Thymus (tissue), 11 donors: Measurements from ENCODE around the gene ELANE. TPM values are rescaled to one million over a fixed set of nuclear protein-coding genes. Genes with fewer than 3 reads are reported as not detected.
"Not testable (repeated sequence)": the region's sequence is repeated elsewhere in the genome, so short reads cannot be mapped to it uniquely, and the experiment has no call there.

Experiments
- DNase-seq, 9 donors: peaks; one replicate each; pipeline ENCODE4 v3.0.0-alpha.2; 2013; ENCODE audit warnings: low spot score in 9 of 9, low read depth in 6 of 9, missing footprints in 1 of 9
- H3K27ac ChIP-seq, 2 donors: one replicate each; pipeline ENCODE4 v1.5.1; 2013; ENCODE audit warnings: control low read depth in 1 of 2, low read depth in 1 of 2, low read length in 1 of 2, mild to moderate bottlenecking in 1 of 2, moderate library complexity in 1 of 2
- H3K27me3 ChIP-seq, 2 donors: one replicate each; pipeline ENCODE4 v1.5.1; 2013; ENCODE audit warnings: low read length in 1 of 2; ENCODE audit not compliant: control insufficient read depth in 2 of 2, insufficient read depth in 1 of 2
- H3K36me3 ChIP-seq, 2 donors: one replicate each; pipeline ENCODE4 v1.5.1; 2013; ENCODE audit warnings: low read length in 1 of 2, mild to moderate bottlenecking in 1 of 2, moderate library complexity in 1 of 2; ENCODE audit not compliant: control insufficient read depth in 2 of 2, insufficient read depth in 2 of 2
- H3K4me1 ChIP-seq, 2 donors: one replicate each; pipeline ENCODE4 v1.5.1; 2013; ENCODE audit warnings: low read length in 2 of 2; ENCODE audit not compliant: control insufficient read depth in 2 of 2, insufficient read depth in 2 of 2
- H3K4me3 ChIP-seq, 2 donors: one replicate each; pipeline ENCODE4 v1.5.1; 2013; ENCODE audit warnings: low read length in 2 of 2, control low read depth in 1 of 2, mild to moderate bottlenecking in 1 of 2
- H3K9me3 ChIP-seq, 2 donors: one replicate each; pipeline ENCODE4 v1.5.1; 2013; ENCODE audit warnings: low read length in 1 of 2, mild to moderate bottlenecking in 1 of 2; ENCODE audit not compliant: control insufficient read depth in 2 of 2, insufficient read depth in 1 of 2
- WGBS: extraction: QIAGEN DNeasy Blood & Tissue Kit; methylation state at CpG from one replicate; pipeline ENCODE4 v1.1.7; 2013; 5-methylcytosine and 5-hydroxymethylcytosine counted together
- polyA plus RNA-seq: library from polyadenylated mRNA; stranded (reverse); fragments of 200-250 nt; gene quantifications from one replicate; pipeline ENCODE4 v1.2.3, GENCODE V29; 2013
- total RNA-seq: library from RNA; stranded (reverse); fragments of 120-200 nt; gene quantifications from one replicate; pipeline ENCODE4 v1.2.4, GENCODE V29; 2013
- donor health status: healthy.

Gene ELANE
- total and polyA plus RNA-seq, 2 donors = 7.7 to 11.2 TPM

- Histone ChIP-seq H3K27me3 (no peaks in the 10 kb centered on the region), H3K9me3 (peaks cover 3 to 5% of the 10 kb centered on the region in 2 donors), H3K4me3 (no peak overlapping the region), H3K27ac (no peak overlapping the region), H3K4me1 (no peaks in the 10 kb centered on the region), H3K36me3 (peaks cover 35 to 60% of the 10 kb centered on the region in 2 donors)
- 98% methylated on average over 87 of the region's 87 CpGs for WGBS
- no peak for DNase-seq
Measured at GRCh38 chr19:813219-814151, 38.6 kb upstream of the ELANE start.

GRCh38 chr19:814152-815078 lies 37.7 kb upstream of the ELANE start:
- Histone ChIP-seq H3K9me3 (peaks cover 3 to 5% of the 10 kb centered on the region in 2 donors), H3K36me3 (peaks cover 27 to 50% of the 10 kb centered on the region in 2 donors), H3K27ac (no peak overlapping the region), H3K27me3 (peaks cover 0 to under 1% of the 10 kb centered on the region in 2 donors), H3K4me1 (no peaks in the 10 kb centered on the region), H3K4me3 (no peak overlapping the region)
- 95% methylated on average over 49 of the region's 49 CpGs for WGBS
- DNase-seq = no peak

- H3K9me3 ChIP-seq = peaks cover 3 to 5% of the 10 kb centered on the region in 2 donors
- 97% methylated on average over 47 of the region's 47 CpGs for WGBS
- peaks cover 0 to 8% of the 10 kb centered on the region in 2 donors for H3K27me3 ChIP-seq
- H3K27ac ChIP-seq = no peak overlapping the region
- peaks cover 19 to 42% of the 10 kb centered on the region in 2 donors for H3K36me3 ChIP-seq
- DNase-seq = no peak
- H3K4me1 ChIP-seq = no peaks in the 10 kb centered on the region
- no peak overlapping the region for H3K4me3 ChIP-seq
Measured at GRCh38 chr19:815079-815774, 36.9 kb upstream of the ELANE start.

- Histone ChIP-seq H3K36me3 (peaks cover 12 to 35% of the 10 kb centered on the region in 2 donors), H3K27me3 (peaks cover 3 to 16% of the 10 kb centered on the region in 2 donors), H3K27ac (no peak overlapping the region), H3K4me3 (no peak overlapping the region), H3K9me3 (peaks cover 3 to 5% of the 10 kb centered on the region in 2 donors), H3K4me1 (no peaks in the 10 kb centered on the region)
- DNase-seq = no peak
- 93% methylated on average over 13 of the region's 13 CpGs for WGBS
Measured at GRCh38 chr19:815775-816499, 36.2 kb upstream of the ELANE start.

- DNase-seq = no peak
- H3K4me1 ChIP-seq = no peaks in the 10 kb centered on the region
- H3K9me3 ChIP-seq = peaks cover 2 to 4% of the 10 kb centered on the region in 2 donors
- H3K27ac ChIP-seq = no peak overlapping the region
- peaks cover 9 to 21% of the 10 kb centered on the region in 2 donors for H3K27me3 ChIP-seq
- no peak overlapping the region for H3K4me3 ChIP-seq
- peaks cover 7 to 30% of the 10 kb centered on the region in 2 donors for H3K36me3 ChIP-seq
- 92% methylated on average over 2 of the region's 2 CpGs for WGBS
Measured at GRCh38 chr19:816500-816857, 35.6 kb upstream of the ELANE start.

- not testable (repeated sequence) for DNase-seq, H3K9me3 ChIP-seq, H3K36me3 ChIP-seq, H3K27ac ChIP-seq, H3K4me3 ChIP-seq, H3K4me1 ChIP-seq
- WGBS = 87% methylated on average over 5 of the region's 5 CpGs
- H3K27me3 ChIP-seq = peaks cover 28 to 56% of the 10 kb centered on the region in 2 donors
Measured at GRCh38 chr19:820212-820611, 31.9 kb upstream of the ELANE start.

GRCh38 chr19:821231-821824 lies 30.8 kb upstream of the ELANE start:
- H3K4me3 ChIP-seq = no peak overlapping the region
- no peak for DNase-seq
- H3K9me3 ChIP-seq = no peaks in the 10 kb centered on the region
- peaks cover 28 to 65% of the 10 kb centered on the region in 2 donors for H3K27me3 ChIP-seq
- no peaks in the 10 kb centered on the region for H3K36me3 ChIP-seq
- H3K4me1 ChIP-seq = no peaks in the 10 kb centered on the region
- no peak overlapping the region for H3K27ac ChIP-seq
- 3% methylated on average over 64 of the region's 64 CpGs for WGBS
